ENCODE measurements around the gene MTMR1. TPM values are rescaled to one million over a fixed set of nuclear protein-coding genes. Genes with fewer than 3 reads are reported as not detected.

Gene MTMR1
- total RNA-seq, 8 experiments from 2014 or later, result 9.4 to 28.2 (median 15.3) TPM

DNA sequence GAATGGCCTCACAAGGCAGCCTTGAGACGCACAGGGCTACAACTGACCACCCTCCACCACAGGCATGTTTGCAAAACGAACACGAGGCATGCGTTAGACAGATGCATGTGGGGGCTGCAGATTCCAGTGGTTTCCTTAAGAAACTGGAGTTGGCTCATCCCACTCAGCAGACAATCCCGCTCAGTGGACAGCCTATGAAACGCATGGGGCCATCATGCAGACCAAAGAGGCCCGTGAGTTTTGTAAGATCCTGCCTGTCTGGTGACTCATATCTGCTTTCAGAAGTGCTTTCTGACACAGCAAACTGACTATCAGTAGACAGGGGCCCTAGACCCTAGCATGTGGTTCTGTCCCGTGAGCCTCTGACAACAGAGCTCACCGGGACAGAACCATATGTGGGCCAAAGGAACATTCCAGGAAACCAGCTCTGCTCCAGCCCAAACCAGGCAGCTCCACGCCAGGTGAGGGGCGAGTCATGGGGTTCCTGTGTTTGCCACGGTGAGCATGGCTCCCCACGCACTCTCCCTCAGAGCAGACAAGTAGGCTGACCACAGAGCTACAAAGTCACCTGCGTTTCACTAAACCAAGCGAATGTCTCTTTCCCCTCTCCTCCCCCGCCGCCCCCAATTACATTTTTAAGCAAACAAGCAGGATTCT, 74.4 kb downstream of the MTMR1 start:
- 35 to 100% (median 84%) methylated on average over 2 to 10 of the region's 17 CpGs; no CpG with 5 or more reads in 7 of the 10 experiments for WGBS, 10 experiments
- ATAC-seq (replicated peaks in 6 of 8), result peak in 2 of 8 experiments; percentile 4 to 17
- Histone ChIP-seq H3K4me3 (no peak overlapping the region), H3K27ac (no peak overlapping the region), H3K4me1 (replicated peaks in 1 of 2) (no peaks in the 10 kb centered on the region)
- in situ Hi-C loops (cut with MboI; ENCODE audit: low pct_unique_long_range_greater_than_20kb in 2 of 9, low sequenced_read_pairs in 9 of 9, unreplicated experiment in 9 of 9), result loop anchor here in 3 of 9 experiments (25.0 kb wide), 1 partner anchor 320 kb away; no protein-coding TSS in a partner anchor

DNA sequence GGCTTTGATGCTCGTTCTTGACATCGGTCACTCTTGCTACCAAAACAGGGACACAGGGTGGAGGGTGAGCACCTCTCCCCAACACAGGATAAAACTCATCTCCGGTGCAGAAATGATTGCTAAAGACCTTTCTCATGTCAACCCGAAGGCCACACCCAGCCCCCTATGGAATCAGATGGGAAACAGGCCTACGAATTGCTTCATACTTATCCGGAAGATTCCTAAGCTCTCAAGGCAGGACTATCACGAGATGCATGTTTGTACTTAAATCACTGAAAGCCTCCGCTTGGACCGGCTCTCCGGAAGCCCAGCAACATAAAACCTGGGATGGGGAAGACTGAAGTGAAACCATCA, 74.9 kb downstream of the MTMR1 start:
- in situ Hi-C loops (cut with MboI; ENCODE audit: low pct_unique_long_range_greater_than_20kb in 2 of 9, low sequenced_read_pairs in 9 of 9, unreplicated experiment in 9 of 9), result loop anchor here in 3 of 9 experiments (25.0 kb wide), 1 partner anchor 319 kb away; no protein-coding TSS in a partner anchor
- no peak overlapping the region for H3K4me3 ChIP-seq
- H3K27ac ChIP-seq, result no peak overlapping the region
- H3K4me1 ChIP-seq (replicated peaks in 1 of 2), result no peaks in the 10 kb centered on the region
- 50 to 100% (median 80%) methylated on average over 1 to 2 of the region's 10 CpGs; no CpG with 5 or more reads in 7 of the 10 experiments for WGBS, 10 experiments
- no peak for ATAC-seq (replicated peaks in 6 of 8)

DNA sequence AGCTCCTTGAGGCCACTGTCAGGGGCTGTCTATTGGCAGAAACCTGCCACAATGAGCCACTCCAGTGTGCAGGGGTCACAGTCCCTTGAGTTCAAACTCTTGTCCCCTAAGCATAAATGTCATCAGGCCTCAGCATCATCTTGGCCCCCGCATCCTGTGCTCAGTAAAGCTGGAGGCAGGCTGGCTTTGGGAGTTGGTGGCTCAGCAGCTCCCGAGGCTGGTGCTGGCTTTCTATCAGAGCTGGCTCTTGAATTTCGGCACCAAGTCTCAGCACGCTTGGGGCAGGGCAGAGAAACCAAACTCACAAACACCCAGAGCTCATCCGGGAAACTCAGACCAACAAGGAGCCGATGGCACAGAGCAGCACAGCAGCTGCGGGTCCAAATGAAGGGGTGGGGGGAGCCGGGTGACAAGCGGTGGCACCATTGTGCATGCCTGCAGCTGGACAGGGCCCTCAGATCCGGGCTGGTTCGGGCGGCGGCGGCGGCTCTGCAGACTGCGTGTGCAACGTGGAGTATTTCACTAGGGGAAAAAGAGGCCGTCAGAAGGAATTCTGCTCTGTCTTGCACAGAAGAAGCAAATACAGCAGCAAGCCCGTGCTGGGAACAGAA, 75.5 kb downstream of the MTMR1 start:
- no peak overlapping the region for H3K27ac ChIP-seq
- no peak for ATAC-seq (replicated peaks in 6 of 8)
- WGBS, 10 experiments, result 33 to 57% methylated on average over 1 to 3 of the region's 19 CpGs; no CpG with 5 or more reads in 8 of the 10 experiments
- no peak overlapping the region for H3K4me3 ChIP-seq
- H3K4me1 ChIP-seq (replicated peaks in 1 of 2), result no peaks in the 10 kb centered on the region
- in situ Hi-C loops (cut with MboI; ENCODE audit: low pct_unique_long_range_greater_than_20kb in 2 of 9, low sequenced_read_pairs in 9 of 9, unreplicated experiment in 9 of 9), result loop anchor here in 3 of 9 experiments (25.0 kb wide), 1 partner anchor 319 kb away; no protein-coding TSS in a partner anchor

DNA sequence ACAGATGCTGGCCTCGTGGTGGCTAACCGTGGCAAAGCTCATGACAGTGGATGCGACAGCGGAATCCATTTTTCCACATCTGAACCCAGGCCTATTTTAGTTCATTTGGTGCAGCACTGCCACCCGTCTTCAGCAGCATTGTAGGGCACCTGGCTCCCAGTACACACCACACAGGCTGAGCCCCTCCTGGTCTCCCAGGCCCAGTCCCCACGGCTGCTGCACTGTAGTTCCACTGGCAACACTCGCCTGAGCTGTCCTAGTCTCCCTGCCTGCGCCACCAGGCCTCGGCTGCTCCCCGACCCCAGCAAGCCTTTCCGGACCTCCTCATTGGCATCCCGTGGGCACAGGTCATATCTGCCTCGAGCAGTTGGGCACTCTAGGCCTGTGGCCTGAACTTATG, 76.2 kb downstream of the MTMR1 start:
- WGBS, 10 experiments, result 72% methylated on average over 7 of the region's 13 CpGs; no CpG with 5 or more reads in 9 of the 10 experiments
- H3K27ac ChIP-seq, result no peak overlapping the region
- in situ Hi-C loops (cut with MboI; ENCODE audit: low pct_unique_long_range_greater_than_20kb in 2 of 9, low sequenced_read_pairs in 9 of 9, unreplicated experiment in 9 of 9), result loop anchor here in 3 of 9 experiments (25.0 kb wide), 1 partner anchor 318 kb away; no protein-coding TSS in a partner anchor
- ATAC-seq (replicated peaks in 6 of 8), result no peak
- H3K4me1 ChIP-seq (replicated peaks in 1 of 2), result no peaks in the 10 kb centered on the region
- no peak overlapping the region for H3K4me3 ChIP-seq

DNA sequence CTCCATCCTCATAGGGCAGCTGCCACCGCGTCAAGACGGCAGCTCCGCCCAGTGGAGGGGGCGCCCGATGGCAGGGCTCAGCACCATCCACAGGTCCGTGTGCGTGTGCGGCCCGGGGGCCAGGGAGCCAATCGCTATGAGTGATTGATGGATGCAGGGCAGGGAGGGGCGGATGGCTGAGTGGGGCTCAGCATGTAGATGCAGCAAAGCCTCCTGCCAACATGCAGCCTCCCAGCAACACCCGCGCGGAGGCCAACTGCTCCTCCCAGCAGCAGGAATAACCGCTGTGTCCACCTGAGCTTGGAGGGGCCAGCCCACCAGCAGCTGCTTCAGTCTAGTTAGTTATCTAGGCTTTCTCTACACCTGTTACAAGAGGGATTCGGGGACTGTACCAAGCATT, 77.4 kb downstream of the MTMR1 start:
- no peak overlapping the region for H3K27ac ChIP-seq
- H3K4me3 ChIP-seq, result no peak overlapping the region
- ATAC-seq (replicated peaks in 6 of 8), result no peak
- no peaks in the 10 kb centered on the region for H3K4me1 ChIP-seq (replicated peaks in 1 of 2)
- in situ Hi-C loops (cut with MboI; ENCODE audit: low pct_unique_long_range_greater_than_20kb in 2 of 9, low sequenced_read_pairs in 9 of 9, unreplicated experiment in 9 of 9), result loop anchor here in 4 of 9 experiments (10.0 to 25.0 kb wide), 2 partner anchors 314 to 317 kb away; no protein-coding TSS in a partner anchor
- no CpG with 5 or more reads among the region's 17 CpGs for WGBS, 10 experiments

DNA sequence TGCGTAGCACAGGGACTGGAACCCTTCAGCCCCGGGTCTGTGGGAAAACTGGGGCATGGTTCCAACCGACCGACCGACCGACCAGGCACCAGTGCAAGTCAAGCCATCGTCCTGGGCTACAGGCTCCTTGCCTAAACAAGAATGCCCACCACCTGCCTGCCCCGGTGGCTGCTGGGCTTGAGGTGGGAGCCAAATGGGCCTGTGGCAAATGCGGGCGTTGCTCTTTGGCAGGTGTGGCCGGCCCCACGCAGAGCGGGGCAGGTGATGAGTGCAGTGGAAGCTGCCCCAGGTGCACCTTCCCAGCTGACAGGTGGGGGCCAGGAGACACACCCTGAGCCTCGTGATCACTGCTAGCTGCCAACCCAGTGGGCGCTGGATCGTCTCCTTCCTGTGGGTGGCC, 77.9 kb downstream of the MTMR1 start:
- no peaks in the 10 kb centered on the region for H3K4me1 ChIP-seq (replicated peaks in 1 of 2)
- WGBS, 10 experiments, result no CpG with 5 or more reads among the region's 16 CpGs
- no peak for ATAC-seq (replicated peaks in 6 of 8)
- no peak overlapping the region for H3K27ac ChIP-seq
- H3K4me3 ChIP-seq, result no peak overlapping the region
- in situ Hi-C loops (cut with MboI; ENCODE audit: low pct_unique_long_range_greater_than_20kb in 2 of 9, low sequenced_read_pairs in 9 of 9, unreplicated experiment in 9 of 9), result loop anchor here in 4 of 9 experiments (10.0 to 25.0 kb wide), 2 partner anchors 314 to 316 kb away; no protein-coding TSS in a partner anchor

DNA sequence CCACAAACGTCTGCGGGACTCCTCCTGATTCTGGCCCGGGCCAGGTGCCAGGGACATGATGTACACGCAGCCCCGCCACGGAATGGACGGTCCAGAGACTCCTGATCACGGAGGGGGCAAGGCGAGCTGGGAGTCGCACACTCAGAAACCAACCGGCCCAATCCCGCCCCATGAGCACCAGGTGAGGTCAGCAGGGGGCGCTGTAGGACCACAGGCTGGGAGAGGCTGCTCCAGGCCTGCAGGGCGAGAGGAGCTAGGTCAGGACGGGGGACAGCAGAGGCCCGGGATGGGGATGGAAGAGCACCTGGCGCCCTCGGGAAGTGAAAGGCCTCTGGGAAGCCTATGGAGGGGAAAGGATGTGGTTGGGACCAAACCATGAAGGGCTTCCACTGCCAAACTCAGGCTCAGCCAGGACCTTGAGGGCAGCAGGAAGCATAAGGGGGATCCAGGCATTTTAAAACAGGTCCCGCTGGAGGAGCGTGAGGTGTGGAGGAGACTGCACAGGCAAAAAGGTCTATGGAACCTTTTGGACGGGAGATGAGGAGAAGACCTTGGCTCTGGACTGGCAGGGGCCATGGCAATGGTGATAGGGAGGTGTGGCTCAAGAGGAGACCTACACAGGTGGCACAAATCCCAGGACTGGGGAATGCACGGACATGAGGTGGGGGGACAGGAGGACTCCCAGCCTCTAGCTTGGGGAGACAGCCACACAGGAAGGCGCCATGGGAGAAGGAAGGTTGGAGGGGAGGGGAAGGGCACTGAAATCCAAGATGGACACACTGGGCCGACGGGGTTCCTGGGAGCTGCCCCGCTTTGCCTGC, 79.2 kb downstream of the MTMR1 start:
- no peaks in the 10 kb centered on the region for H3K4me1 ChIP-seq (replicated peaks in 1 of 2)
- no peak overlapping the region for H3K4me3 ChIP-seq
- H3K27ac ChIP-seq, result no peak overlapping the region
- peak; percentile 95 to 99 (median 98) for ATAC-seq (replicated peaks in 6 of 8)
- 48 to 100% methylated on average over 1 to 5 of the region's 26 CpGs; no CpG with 5 or more reads in 8 of the 10 experiments for WGBS, 10 experiments
- in situ Hi-C loops (cut with MboI; ENCODE audit: low pct_unique_long_range_greater_than_20kb in 2 of 9, low sequenced_read_pairs in 9 of 9, unreplicated experiment in 9 of 9), result loop anchor here in 4 of 9 experiments (10.0 to 25.0 kb wide), 2 partner anchors 312 to 315 kb away; no protein-coding TSS in a partner anchor

DNA sequence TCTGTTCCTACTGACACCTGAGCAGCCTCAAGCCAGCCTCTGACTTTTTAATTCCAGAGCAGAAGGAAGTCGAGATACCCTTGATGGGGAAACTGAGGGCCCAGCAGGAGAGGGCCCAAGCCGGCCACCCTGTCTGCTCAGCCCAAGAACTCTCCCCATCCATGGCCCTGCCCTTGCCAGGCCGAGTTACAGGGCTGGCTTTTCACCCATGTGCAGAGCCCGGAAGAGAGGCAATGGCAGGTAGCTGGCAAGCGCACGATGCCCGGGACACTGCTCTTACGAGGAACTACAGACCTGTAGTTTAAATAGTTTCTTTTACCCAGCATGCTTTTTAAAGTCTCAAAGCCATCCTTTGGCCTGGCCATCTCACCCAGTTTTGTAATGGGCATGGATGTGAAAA, 79.9 kb downstream of the MTMR1 start:
- Histone ChIP-seq H3K27ac (no peak overlapping the region), H3K4me1 (replicated peaks in 1 of 2) (no peaks in the 10 kb centered on the region), H3K4me3 (no peak overlapping the region)
- no peak for ATAC-seq (replicated peaks in 6 of 8)
- WGBS, 10 experiments, result 60 to 85% methylated on average over 1 to 5 of the region's 8 CpGs; no CpG with 5 or more reads in 8 of the 10 experiments
- in situ Hi-C loops (cut with MboI; ENCODE audit: low pct_unique_long_range_greater_than_20kb in 2 of 9, low sequenced_read_pairs in 9 of 9, unreplicated experiment in 9 of 9), result loop anchor here in 4 of 9 experiments (10.0 to 25.0 kb wide), 2 partner anchors 312 to 314 kb away; no protein-coding TSS in a partner anchor

DNA sequence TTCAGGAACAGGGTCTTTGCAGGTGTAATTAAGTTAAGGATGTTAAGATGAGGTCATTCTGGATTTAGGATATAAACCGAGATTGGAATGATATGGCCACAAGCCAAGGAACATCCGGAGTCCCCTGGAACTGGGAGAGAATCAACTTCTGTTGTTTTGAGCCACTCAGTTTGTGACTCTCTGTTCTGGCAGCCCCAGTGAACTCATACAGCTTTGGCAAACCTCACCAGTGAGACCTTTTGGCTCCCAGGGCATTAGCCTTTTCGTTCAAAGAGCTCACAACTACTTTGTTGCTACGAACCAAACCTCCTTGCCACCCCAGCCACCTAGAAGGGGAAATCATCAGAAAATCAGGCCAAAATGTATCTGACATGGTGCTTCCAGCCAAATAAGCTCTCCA, 80.4 kb downstream of the MTMR1 start:
- no peak overlapping the region for H3K27ac ChIP-seq

DNA sequence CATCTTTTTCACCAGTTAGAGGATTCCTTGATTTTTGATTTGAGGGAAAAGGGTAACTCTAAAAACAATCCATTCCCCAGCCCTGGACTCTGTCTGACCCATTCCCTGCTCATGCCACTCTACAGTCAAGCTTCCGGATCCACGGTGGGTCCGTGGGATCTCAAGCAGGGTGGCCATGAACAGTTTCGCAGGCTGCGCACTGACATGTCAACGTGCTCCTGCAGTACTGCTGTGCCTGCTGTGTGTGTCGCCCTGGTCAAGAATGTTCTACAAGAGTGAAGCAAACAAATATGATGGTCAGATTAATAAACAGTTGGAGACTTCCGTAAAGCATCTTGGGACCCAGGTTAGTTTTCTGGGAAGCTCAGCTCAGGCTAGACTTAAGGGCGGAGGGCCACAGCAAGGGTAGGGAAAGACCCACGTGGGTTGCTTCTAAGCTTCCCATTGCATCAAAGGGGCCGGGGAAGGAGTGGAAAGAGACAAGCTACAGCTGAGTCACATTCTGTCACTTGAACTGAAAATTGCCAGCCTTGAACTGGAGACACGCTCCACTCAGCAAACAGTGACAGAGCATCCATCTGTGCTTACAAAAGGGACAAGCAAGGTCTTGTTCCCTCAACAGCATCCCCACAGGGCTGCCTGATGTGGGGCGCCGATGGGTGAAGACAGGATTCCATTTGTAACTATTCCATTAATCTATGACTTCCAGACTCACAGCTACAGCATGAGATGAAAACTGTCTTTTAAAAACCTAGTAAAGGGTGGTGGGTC, 81.8 kb downstream of the MTMR1 start:
- in situ Hi-C loops (cut with MboI; ENCODE audit: low pct_unique_long_range_greater_than_20kb in 2 of 9, low sequenced_read_pairs in 9 of 9, unreplicated experiment in 9 of 9), result loop anchor here in 5 of 9 experiments (10.0 to 25.0 kb wide), 2 partner anchors 310 to 312 kb away; no protein-coding TSS in a partner anchor
- WGBS, 10 experiments, result 40 to 100% (median 80%) methylated on average over 1 to 11 of the region's 14 CpGs; no CpG with 5 or more reads in 6 of the 10 experiments
- H3K4me1 ChIP-seq (replicated peaks in 1 of 2), result no peaks in the 10 kb centered on the region
- H3K27ac ChIP-seq, result no peak overlapping the region
- ATAC-seq (replicated peaks in 6 of 8), result peak in 1 of 8 experiments; percentile 22
- no peak overlapping the region for H3K4me3 ChIP-seq

More for the DNA sequence above, 80.4 kb downstream of the MTMR1 start:
- Histone ChIP-seq H3K4me1 (replicated peaks in 1 of 2) (no peaks in the 10 kb centered on the region), H3K4me3 (no peak overlapping the region)
- in situ Hi-C loops (cut with MboI; ENCODE audit: low pct_unique_long_range_greater_than_20kb in 2 of 9, low sequenced_read_pairs in 9 of 9, unreplicated experiment in 9 of 9), result loop anchor here in 4 of 9 experiments (10.0 to 25.0 kb wide), 2 partner anchors 311 to 314 kb away; no protein-coding TSS in a partner anchor
- ATAC-seq (replicated peaks in 6 of 8), result no peak
- 40 to 80% (median 51%) methylated on average over 2 to 4 of the region's 4 CpGs; no CpG with 5 or more reads in 6 of the 10 experiments for WGBS, 10 experiments

DNA sequence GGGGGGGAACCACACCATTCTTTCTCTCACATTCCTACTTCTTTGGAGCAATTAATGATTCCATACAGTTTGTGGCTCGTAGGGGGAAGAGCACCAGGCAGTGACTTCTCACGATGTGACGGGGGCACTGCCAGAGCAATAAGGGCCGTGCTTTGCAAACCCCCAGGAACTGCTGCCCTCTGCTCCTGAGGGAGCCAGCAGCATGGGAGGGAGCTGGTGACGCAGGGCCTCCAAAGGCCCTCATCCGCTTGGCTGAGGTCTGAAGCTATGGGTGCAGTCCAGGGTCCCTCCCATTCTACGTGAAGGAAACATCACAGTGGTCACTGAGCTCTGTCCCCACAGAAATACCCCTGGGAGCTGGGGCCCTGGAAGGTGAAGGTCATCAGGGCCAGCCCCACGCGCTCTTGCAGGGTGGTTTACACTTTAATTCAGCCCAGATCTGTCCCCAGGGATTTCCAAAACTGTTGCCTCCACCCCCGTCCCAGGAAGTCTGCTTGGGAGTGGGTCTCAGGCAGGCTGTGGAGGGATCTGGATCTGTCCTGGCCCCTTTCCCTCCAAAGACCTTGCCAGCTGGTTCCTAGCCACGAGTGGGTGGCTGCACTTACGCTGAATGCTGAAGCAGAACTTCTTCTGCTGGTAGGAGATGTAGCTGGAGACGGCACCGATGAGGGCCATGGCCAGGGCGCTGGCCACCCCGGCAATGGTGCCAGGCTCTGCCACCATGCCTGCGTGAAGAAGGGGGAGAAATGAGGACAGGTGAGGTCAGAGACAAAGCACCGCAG, 82.6 kb downstream of the MTMR1 start:
- no peak for ATAC-seq (replicated peaks in 6 of 8)
- Histone ChIP-seq H3K4me3 (no peak overlapping the region), H3K27ac (no peak overlapping the region), H3K4me1 (replicated peaks in 1 of 2) (no peaks in the 10 kb centered on the region)
- in situ Hi-C loops (cut with MboI; ENCODE audit: low pct_unique_long_range_greater_than_20kb in 2 of 9, low sequenced_read_pairs in 9 of 9, unreplicated experiment in 9 of 9), result loop anchor here in 2 of 9 experiments (10.0 to 25.0 kb wide), 2 partner anchors 309 to 312 kb away; no protein-coding TSS in a partner anchor
- WGBS, 10 experiments, result 59% methylated on average over 5 of the region's 18 CpGs; no CpG with 5 or more reads in 9 of the 10 experiments

All from motor neuron (in vitro differentiated cells).